Uterus (tissue), 4 donors: ENCODE data around the gene MTFR1L. TPM values are rescaled to one million over a fixed set of nuclear protein-coding genes. Genes with fewer than 3 reads are reported as not detected.

Source experiments
- DNase-seq, 2 donors: peaks; one replicate each; pipeline ENCODE4 v3.0.0-alpha.2; 2019 to 2020
- H3K27ac ChIP-seq, 2 donors: fragments of 200-600 bp; sonication (generic); 1 replicate in 1 of 2; 2 replicates in 1 of 2; pipeline ENCODE4 v1.5.1; 2016 to 2018
- H3K27me3 ChIP-seq, 2 donors: fragments of 200-600 bp; sonication (generic); one replicate each; pipeline ENCODE4 v1.5.1; 2018 to 2019; ENCODE audit warnings: control low read depth in 1 of 2
- H3K36me3 ChIP-seq, 2 donors: fragments of 200-600 bp; sonication (generic); one replicate each; pipeline ENCODE4 v1.5.1; 2019; ENCODE audit warnings: control low read depth in 1 of 2
- H3K4me1 ChIP-seq, 2 donors: fragments of 200-600 bp; sonication (generic); one replicate each; pipeline ENCODE4 v1.5.1; 2018 to 2019; ENCODE audit warnings: control low read depth in 1 of 2
- H3K4me3 ChIP-seq, 2 donors: fragments of 200-600 bp; sonication (generic); 1 replicate in 1 of 2; 2 replicates in 1 of 2; pipeline ENCODE4 v1.5.1; 2018 to 2019; ENCODE audit warnings: mild to moderate bottlenecking in 1 of 2
- H3K9me3 ChIP-seq, 2 donors: fragments of 200-600 bp; sonication (generic); one replicate each; pipeline ENCODE4 v1.5.1; 2019; ENCODE audit warnings: control low read depth in 1 of 2
- POLR2A ChIP-seq, 2 donors: fragments of 450-650 bp; IDR thresholded peaks; one replicate each; pipeline ENCODE4 v1.6.1; 2016; ENCODE audit warnings: antibody characterized with exemption in 2 of 2, mild to moderate bottlenecking in 1 of 2, moderate library complexity in 1 of 2
- intact Hi-C: fragments of 100-400 bp; cut with DNase I; formaldehyde crosslinking; loops from one replicate; pipeline ENCODE4 v1.15.1; 2023; ENCODE audit warnings: low total_unique reads
- small RNA-seq: library from RNA; depleted of rRNA; stranded (forward); fragments of <200 nt; gene quantifications from one replicate; pipeline ENCODE3, GENCODE V24; 2016
- total RNA-seq, 4 donors: library from RNA; depleted of rRNA in 3 of 4; stranded (reverse); fragments of >200 nt in 3 of 4; gene quantifications; one replicate each; pipeline versions ENCODE4 v1.1.0 to v1.2.4, GENCODE V29; 2014 to 2023
- TF ChIP-seq, protein P1 (sequence below), 4 experiments: fragments of 200-600 bp in 2 of 4; fragments of 450-650 bp in 2 of 4; sonication (generic) in 2 of 4; IDR thresholded peaks; one replicate each; pipeline ENCODE4 v1.5.1; 2016 to 2019; ENCODE audit warnings: antibody characterized with exemption in 4 of 4, mild to moderate bottlenecking in 2 of 4, moderate library complexity in 1 of 4
- donor health status: DM: yes; HTN: yes; CAD: no.

The MTFR1L gene
- total RNA-seq, 4 donors from 2014 or later: 51.5 to 106 (median 63.7) TPM

DNA sequence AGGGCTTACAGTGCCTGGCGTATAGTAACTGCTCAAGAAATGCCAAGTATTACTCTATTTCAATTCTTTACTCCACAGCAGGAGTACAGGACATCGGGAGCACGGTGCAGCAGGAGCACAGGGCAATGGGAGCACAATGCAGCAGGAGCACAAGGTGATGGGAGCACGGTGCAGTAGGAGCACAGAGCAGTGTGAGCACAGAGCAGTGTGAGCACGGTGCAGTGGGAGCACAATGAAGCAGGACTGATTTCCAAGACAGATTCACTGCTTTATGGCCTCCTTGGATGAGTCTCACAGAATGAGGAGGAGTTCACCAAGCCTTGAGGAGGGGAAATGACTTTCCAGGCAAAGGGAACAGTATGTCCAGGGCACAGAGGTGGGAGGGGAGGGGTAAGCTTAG lies 60.8 kb downstream of the MTFR1L start:
- Histone ChIP-seq H3K36me3 (no peaks in the 10 kb centered on the region), H3K27me3 (no peaks in the 10 kb centered on the region), H3K9me3 (no peaks in the 10 kb centered on the region), H3K4me3 (no peak overlapping the region), H3K4me1 (no peaks in the 10 kb centered on the region), H3K27ac (no peak overlapping the region)
- no peak for TF ChIP-seq POLR2A (IDR thresholded peaks at IDR 0.05)
- TF ChIP-seq, protein P1, sequence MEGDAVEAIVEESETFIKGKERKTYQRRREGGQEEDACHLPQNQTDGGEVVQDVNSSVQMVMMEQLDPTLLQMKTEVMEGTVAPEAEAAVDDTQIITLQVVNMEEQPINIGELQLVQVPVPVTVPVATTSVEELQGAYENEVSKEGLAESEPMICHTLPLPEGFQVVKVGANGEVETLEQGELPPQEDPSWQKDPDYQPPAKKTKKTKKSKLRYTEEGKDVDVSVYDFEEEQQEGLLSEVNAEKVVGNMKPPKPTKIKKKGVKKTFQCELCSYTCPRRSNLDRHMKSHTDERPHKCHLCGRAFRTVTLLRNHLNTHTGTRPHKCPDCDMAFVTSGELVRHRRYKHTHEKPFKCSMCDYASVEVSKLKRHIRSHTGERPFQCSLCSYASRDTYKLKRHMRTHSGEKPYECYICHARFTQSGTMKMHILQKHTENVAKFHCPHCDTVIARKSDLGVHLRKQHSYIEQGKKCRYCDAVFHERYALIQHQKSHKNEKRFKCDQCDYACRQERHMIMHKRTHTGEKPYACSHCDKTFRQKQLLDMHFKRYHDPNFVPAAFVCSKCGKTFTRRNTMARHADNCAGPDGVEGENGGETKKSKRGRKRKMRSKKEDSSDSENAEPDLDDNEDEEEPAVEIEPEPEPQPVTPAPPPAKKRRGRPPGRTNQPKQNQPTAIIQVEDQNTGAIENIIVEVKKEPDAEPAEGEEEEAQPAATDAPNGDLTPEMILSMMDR (IDR thresholded peaks at IDR 0.05): no peak
- no peak for DNase-seq
- intact Hi-C loops: no loop called here

DNA sequence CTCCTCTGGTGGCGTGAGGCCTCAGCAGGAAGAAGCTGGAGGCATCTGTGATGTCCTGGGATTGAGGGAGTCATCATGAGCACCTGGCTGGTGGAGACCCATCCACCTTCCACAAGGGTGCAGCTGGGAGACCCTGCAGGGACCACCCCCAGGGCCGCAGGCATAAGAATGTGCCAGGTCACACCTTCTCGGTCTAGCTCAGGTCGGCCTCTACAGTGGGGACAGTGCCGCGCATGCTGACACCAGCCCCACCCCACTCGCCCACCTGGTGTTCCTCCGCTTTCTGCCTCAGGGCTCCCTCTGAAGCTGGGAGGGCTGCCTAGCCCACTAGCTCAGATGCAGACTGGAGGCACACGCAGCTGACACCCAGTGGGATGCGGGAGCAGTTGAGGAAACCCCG lies 61.5 kb downstream of the MTFR1L start:
- no peak for DNase-seq
- Histone ChIP-seq H3K36me3 (no peaks in the 10 kb centered on the region), H3K27ac (no peak overlapping the region), H3K4me1 (no peaks in the 10 kb centered on the region), H3K9me3 (no peaks in the 10 kb centered on the region), H3K27me3 (no peaks in the 10 kb centered on the region), H3K4me3 (no peak overlapping the region)
- TF ChIP-seq, protein P1 (IDR thresholded peaks at IDR 0.05): no peak
- no peak for TF ChIP-seq POLR2A (IDR thresholded peaks at IDR 0.05)
- intact Hi-C loops: no loop called here

Small RNAs within 50 kb of the gene (small RNA-seq; reads per million reads assigned to genes)
- gene RF00019: not detected

Other genes starting within 250 kb of the MTFR1L start
- 10 to 100 TPM in 1 of 4 donors, 1 to 10 TPM in 3; 5.0 to 31.1 (median 7.9) TPM for gene MAN1C1, start 203.2 kb upstream of the MTFR1L start, total RNA-seq
- 10 to 100 TPM in 2 of 4 donors, 1 to 10 TPM in 2; 9.0 to 94.0 (median 18.0) TPM for gene SELENON, start 19.8 kb upstream of the MTFR1L start, total RNA-seq
- 1 to 10 TPM in 1 of 4 donors, not detected in 3; 1.1 TPM for gene AUNIP, start 39.5 kb downstream of the MTFR1L start, total RNA-seq
- gene PAQR7, start 55.8 kb downstream of the MTFR1L start, total RNA-seq: 10 to 100 TPM in 2 of 4 donors, 1 to 10 TPM in 2; 4.7 to 20.1 (median 9.9) TPM
- 100 to 1,000 TPM in 1 of 4 donors, 10 to 100 TPM in 3; 34.6 to 100 (median 78.2) TPM for gene STMN1, start 86.5 kb downstream of the MTFR1L start, total RNA-seq
- gene PAFAH2, start 178.1 kb downstream of the MTFR1L start, total RNA-seq: 10 to 100 TPM in 1 of 4 donors, 1 to 10 TPM in 3; 6.2 to 12.3 (median 9.2) TPM
- 1 to 10 TPM in 2 of 4 donors, under 1 TPM in 1, not detected in 1; 0.26 to 2.7 (median 1.7) TPM for gene EXTL1, start 201.8 kb downstream of the MTFR1L start, total RNA-seq
- under 1 TPM in 2 of 4 donors, not detected in 2; 0.07 to 0.49 TPM for gene SLC30A2, start 226.2 kb downstream of the MTFR1L start, total RNA-seq
- gene TRIM63, start 247.7 kb downstream of the MTFR1L start, total RNA-seq: 1 to 10 TPM in 1 of 4 donors, under 1 TPM in 1, not detected in 2; 0.77 to 5.4 TPM